Activated T-helper 17 cell treated with anti-CD3 and anti-CD28 coated beads, Interleukin-2, amount 50 U/mL, for 72 hours (primary cell): ENCODE data around the gene AGPAT2. TPM values are rescaled to one million over a fixed set of nuclear protein-coding genes. Genes with fewer than 3 reads are reported as not detected.

Experiments
- ATAC-seq: fragments of 150-1000 bp; cut with Tn5 transposase; replicated peaks from 2 replicates; pipeline ENCODE4 v1.10.0; 2021; ENCODE audit warnings: mild to moderate bottlenecking, moderate library complexity
- H3K27ac Mint-ChIP-seq: one replicate; pipeline ENCODE4 v1.8.0; 2022; ENCODE audit warnings: mixed read lengths
- H3K27me3 Mint-ChIP-seq: one replicate; pipeline ENCODE4 v1.8.0; 2022; ENCODE audit warnings: mixed read lengths
- H3K36me3 Mint-ChIP-seq: one replicate; pipeline ENCODE4 v1.8.0; 2022; ENCODE audit warnings: low read depth, mild to moderate bottlenecking, mixed read lengths
- H3K4me1 Mint-ChIP-seq: one replicate; pipeline ENCODE4 v1.8.0; 2022; ENCODE audit warnings: mixed read lengths
- H3K4me3 Mint-ChIP-seq: one replicate; pipeline ENCODE4 v1.8.0; 2022; ENCODE audit warnings: mild to moderate bottlenecking, mixed read lengths
- H3K9me3 Mint-ChIP-seq: one replicate; pipeline ENCODE4 v1.8.0; 2022; ENCODE audit warnings: mixed read lengths
- total RNA-seq, 2 donors: library from RNA; stranded (reverse); gene quantifications; one replicate each; pipeline ENCODE4 v1.2.3, GENCODE V29; 2022

Gene AGPAT2
- total RNA-seq, 2 donors from 2014 or later: 14.6 to 15.6 TPM

GRCh38 chr9:136662326-136662655 lies 25.0 kb downstream of the AGPAT2 start:
- no peaks in the 10 kb centered on the region for H3K36me3 Mint-ChIP-seq
- H3K4me3 Mint-ChIP-seq: no peak overlapping the region
- H3K9me3 Mint-ChIP-seq: no peaks in the 10 kb centered on the region
- ATAC-seq: no peak
- peaks cover 18% of the 10 kb centered on the region for H3K27me3 Mint-ChIP-seq
- H3K4me1 Mint-ChIP-seq: no peaks in the 10 kb centered on the region
- no peak overlapping the region for H3K27ac Mint-ChIP-seq

DNA sequence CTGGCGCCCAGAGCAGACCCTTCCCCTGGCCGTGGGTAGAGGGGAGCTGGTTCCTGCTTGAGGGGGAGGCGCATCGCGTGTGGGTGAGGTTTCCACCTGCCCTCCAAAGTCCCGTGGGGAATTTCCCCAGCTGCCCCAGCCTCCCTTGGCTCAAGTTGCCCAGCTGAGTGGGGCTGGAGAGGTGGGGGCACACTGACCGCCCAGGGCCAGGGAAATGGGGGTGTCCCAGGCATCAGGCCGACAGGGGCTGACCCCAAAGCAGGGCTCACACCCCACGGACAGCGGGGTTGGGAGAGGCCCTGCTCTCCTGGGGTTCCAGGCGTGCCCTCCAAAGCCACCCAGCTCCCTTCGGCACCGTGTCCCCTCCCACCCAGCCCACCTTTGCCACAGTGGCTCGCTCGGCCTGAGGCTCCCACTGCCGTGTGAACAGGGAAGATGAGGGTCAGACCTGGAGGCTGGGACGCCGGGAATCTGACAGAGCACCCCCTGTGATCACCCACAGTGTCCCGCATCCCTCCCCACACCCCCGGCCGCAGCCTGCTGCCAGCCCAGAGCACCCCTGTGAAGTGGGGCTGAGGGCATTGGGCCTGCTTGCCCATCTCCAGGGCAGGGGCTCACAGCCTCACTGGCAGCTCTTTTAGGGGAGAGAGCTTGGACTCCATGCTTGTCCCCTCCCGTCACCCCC lies 25.5 kb downstream of the AGPAT2 start:
- Mint-ChIP-seq H3K27ac (no peak overlapping the region), H3K4me3 (no peak overlapping the region), H3K36me3 (no peaks in the 10 kb centered on the region), H3K27me3 (peaks cover 18% of the 10 kb centered on the region), H3K4me1 (no peaks in the 10 kb centered on the region), H3K9me3 (no peaks in the 10 kb centered on the region)
- no peak for ATAC-seq

- no peaks in the 10 kb centered on the region for H3K9me3 Mint-ChIP-seq
- no peak for ATAC-seq
- H3K27me3 Mint-ChIP-seq: peaks cover 18% of the 10 kb centered on the region
- H3K4me3 Mint-ChIP-seq: no peak overlapping the region
- no peak overlapping the region for H3K27ac Mint-ChIP-seq
- H3K4me1 Mint-ChIP-seq: no peaks in the 10 kb centered on the region
- no peaks in the 10 kb centered on the region for H3K36me3 Mint-ChIP-seq
Measured at GRCh38 chr9:136660971-136661550, 26.2 kb downstream of the AGPAT2 start.

DNA sequence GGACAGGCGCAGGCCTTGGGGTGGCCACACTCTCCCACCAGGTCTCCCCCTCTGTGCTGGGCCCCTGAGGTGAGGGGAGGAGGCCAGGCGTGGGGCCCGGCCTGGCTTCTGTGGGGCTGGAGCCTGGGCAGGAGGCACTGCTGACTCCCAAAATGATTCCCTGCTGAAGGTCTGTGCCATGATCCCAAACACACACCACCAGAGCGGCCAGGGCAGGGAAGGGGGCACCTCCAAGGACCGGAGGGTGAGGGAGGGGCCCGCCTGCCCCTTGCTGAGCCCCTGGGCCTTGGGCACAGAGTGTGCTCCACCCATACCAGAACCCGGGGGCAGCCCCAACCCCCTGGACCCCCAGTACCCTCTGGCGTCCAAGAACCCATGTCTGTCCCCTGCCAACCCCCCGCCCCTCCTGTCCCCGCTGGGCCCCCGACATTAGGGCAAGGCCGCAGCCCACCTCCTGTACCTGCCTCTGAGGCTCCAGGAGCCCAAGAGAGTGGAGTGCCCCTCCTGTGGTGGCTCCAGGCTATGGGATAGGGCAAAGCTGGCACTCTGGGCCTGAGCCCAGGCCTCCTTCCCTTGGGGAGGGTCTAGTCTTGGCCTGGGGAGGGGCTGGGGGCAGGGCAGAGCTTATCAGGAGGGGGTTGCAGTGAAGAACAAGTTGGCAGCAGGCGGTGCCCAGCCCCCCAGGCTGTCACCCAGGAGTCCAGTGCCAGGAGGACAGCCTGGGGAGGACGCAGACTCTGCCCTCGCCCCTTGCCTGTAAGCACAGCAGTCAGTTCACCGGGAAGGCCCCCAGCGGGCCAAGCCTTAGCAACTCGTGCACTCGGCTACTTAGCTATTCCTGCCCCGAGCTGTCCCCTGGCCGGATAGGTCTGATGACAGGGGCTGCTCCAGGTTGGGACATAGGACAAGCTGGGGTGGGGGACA lies 27.1 kb downstream of the AGPAT2 start:
- Mint-ChIP-seq H3K27ac (no peak overlapping the region), H3K9me3 (no peaks in the 10 kb centered on the region), H3K36me3 (no peaks in the 10 kb centered on the region), H3K4me3 (no peak overlapping the region), H3K4me1 (no peaks in the 10 kb centered on the region), H3K27me3 (peaks cover 22% of the 10 kb centered on the region)
- ATAC-seq: no peak

- H3K27me3 Mint-ChIP-seq: peaks cover 21% of the 10 kb centered on the region
- H3K27ac Mint-ChIP-seq: no peak overlapping the region
- ATAC-seq: no peak
- H3K4me3 Mint-ChIP-seq: no peak overlapping the region
- no peaks in the 10 kb centered on the region for H3K9me3 Mint-ChIP-seq
- no peaks in the 10 kb centered on the region for H3K4me1 Mint-ChIP-seq
- H3K36me3 Mint-ChIP-seq: no peaks in the 10 kb centered on the region
Measured at GRCh38 chr9:136658849-136659535, 28.3 kb downstream of the AGPAT2 start.

- Mint-ChIP-seq H3K4me3 (no peak overlapping the region), H3K36me3 (no peaks in the 10 kb centered on the region), H3K27ac (no peak overlapping the region), H3K27me3 (peaks cover 21% of the 10 kb centered on the region), H3K9me3 (no peaks in the 10 kb centered on the region), H3K4me1 (no peaks in the 10 kb centered on the region)
- ATAC-seq: no peak
Measured at GRCh38 chr9:136657974-136658848, 29.0 kb downstream of the AGPAT2 start.

DNA sequence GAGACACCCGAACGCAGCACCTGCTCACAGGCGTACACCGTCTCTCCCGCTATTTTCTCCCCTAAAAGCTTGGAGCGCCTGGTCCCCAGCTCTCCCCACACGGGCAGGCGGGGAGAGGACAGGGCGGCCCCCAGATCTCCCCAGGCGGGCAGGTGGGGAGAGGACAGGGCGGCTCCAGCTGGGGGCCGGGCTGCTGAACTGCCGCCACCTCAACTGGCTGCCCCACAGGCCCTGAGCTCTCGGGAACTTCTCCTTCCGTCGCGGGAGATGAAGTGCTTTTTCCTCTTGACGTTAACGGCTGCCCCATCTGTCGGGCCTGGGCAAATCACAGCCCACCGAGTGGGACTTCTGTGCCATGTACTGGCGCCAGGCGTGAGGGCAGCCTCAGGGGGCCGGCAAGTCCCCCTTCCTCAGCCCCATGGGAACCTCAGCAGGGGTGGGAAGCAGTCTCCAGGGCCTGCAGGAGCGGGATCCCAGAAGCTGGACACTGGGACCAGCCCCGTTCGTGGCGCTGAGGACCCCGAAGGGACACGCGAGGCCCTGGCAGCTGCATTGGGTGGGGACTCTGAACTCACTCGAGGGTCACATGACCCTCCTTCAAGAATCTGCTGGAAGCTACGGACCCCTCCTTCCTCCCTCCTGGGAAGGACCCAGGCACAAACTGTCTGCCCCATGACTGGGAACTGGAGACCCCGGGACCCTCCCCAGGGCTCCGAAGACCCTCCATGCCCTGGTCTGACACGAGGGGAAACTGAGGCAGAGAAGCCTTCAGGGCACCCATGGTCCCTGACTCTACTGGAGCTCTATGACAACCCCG lies 30.3 kb downstream of the AGPAT2 start:
- H3K27me3 Mint-ChIP-seq: peaks cover 24% of the 10 kb centered on the region
- no peaks in the 10 kb centered on the region for H3K36me3 Mint-ChIP-seq
- H3K9me3 Mint-ChIP-seq: no peaks in the 10 kb centered on the region
- H3K4me3 Mint-ChIP-seq: no peak overlapping the region
- ATAC-seq: no peak
- no peak overlapping the region for H3K27ac Mint-ChIP-seq
- no peaks in the 10 kb centered on the region for H3K4me1 Mint-ChIP-seq

- no peaks in the 10 kb centered on the region for H3K9me3 Mint-ChIP-seq
- H3K27me3 Mint-ChIP-seq: peaks cover 24% of the 10 kb centered on the region
- no peak for ATAC-seq
- no peaks in the 10 kb centered on the region for H3K4me1 Mint-ChIP-seq
- no peaks in the 10 kb centered on the region for H3K36me3 Mint-ChIP-seq
- H3K4me3 Mint-ChIP-seq: no peak overlapping the region
- no peak overlapping the region for H3K27ac Mint-ChIP-seq
Measured at GRCh38 chr9:136656183-136656738, 31.0 kb downstream of the AGPAT2 start.

DNA sequence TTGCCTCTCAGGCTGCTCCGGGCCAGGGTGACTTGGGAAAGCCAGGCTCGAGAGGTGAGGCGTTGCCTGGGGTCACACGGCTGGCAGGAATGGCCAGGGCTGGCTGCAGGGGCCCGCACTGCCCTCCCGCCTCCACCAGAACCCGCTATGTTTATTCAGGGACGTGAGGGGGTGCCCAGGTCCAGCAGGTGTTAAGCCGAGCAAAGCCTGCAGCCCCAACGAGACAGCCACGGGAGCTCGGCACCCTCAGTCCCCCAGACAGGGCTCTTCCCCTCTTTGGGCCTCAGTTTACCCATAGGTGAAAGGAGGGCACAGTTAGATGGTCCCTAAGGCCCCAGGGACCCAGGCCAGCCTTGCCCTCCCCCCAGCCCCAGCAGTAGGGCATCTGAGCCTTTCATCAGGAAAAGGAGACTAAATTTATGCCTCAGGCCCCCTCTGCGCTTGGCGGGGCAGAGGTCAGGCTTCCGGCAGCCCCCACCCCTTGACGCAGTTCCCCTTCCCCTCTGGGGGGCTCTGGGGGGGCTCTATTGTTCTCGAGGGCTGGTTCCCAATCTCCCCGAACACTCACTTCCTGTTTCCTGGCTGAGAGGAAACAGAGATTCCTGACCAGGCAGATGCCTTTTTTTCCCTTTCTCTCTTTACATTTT lies 31.6 kb downstream of the AGPAT2 start:
- H3K4me1 Mint-ChIP-seq: no peaks in the 10 kb centered on the region
- H3K27ac Mint-ChIP-seq: no peak overlapping the region
- no peak for ATAC-seq
- H3K36me3 Mint-ChIP-seq: no peaks in the 10 kb centered on the region
- no peaks in the 10 kb centered on the region for H3K9me3 Mint-ChIP-seq
- peaks cover 24% of the 10 kb centered on the region for H3K27me3 Mint-ChIP-seq
- H3K4me3 Mint-ChIP-seq: no peak overlapping the region

GRCh38 chr9:136654820-136655535 lies 32.3 kb downstream of the AGPAT2 start:
- Mint-ChIP-seq H3K27me3 (peaks cover 21% of the 10 kb centered on the region), H3K9me3 (no peaks in the 10 kb centered on the region), H3K4me3 (no peak overlapping the region), H3K27ac (no peak overlapping the region), H3K36me3 (no peaks in the 10 kb centered on the region), H3K4me1 (no peaks in the 10 kb centered on the region)
- ATAC-seq: no peak

GRCh38 chr9:136653323-136654079 lies 33.8 kb downstream of the AGPAT2 start:
- no peak overlapping the region for H3K4me3 Mint-ChIP-seq
- H3K36me3 Mint-ChIP-seq: no peaks in the 10 kb centered on the region
- H3K4me1 Mint-ChIP-seq: no peaks in the 10 kb centered on the region
- no peaks in the 10 kb centered on the region for H3K9me3 Mint-ChIP-seq
- peaks cover 23% of the 10 kb centered on the region for H3K27me3 Mint-ChIP-seq
- H3K27ac Mint-ChIP-seq: no peak overlapping the region
- no peak for ATAC-seq
